Activated naive CD8-positive, alpha-beta T cell treated with anti-CD3 and anti-CD28 coated beads for 36 hours (primary cell): ENCODE data around the gene S100A1. TPM values are rescaled to one million over a fixed set of nuclear protein-coding genes. Genes with fewer than 3 reads are reported as not detected.
A peak's percentile ranks its signal among the peaks of the same experiment; 100 is the strongest.
"Not testable (repeated sequence)": the region's sequence is repeated elsewhere in the genome, so short reads cannot be mapped to it uniquely, and the experiment has no call there.

Source experiments
- DNase-seq: peaks from one replicate; pipeline ENCODE4 v3.0.0; 2021
- H3K27ac Mint-ChIP-seq: one replicate; pipeline ENCODE4 v1.8.0; 2022; ENCODE audit warnings: mild to moderate bottlenecking, moderate library complexity, mixed read lengths
- H3K27me3 Mint-ChIP-seq: one replicate; pipeline ENCODE4 v1.8.0; 2022; ENCODE audit warnings: mild to moderate bottlenecking, mixed read lengths
- H3K36me3 Mint-ChIP-seq: one replicate; pipeline ENCODE4 v1.8.0; 2021; ENCODE audit warnings: mild to moderate bottlenecking, mixed read lengths
- H3K4me1 Mint-ChIP-seq: one replicate; pipeline ENCODE4 v1.8.0; 2021; ENCODE audit warnings: mixed read lengths
- H3K4me3 Mint-ChIP-seq: one replicate; pipeline ENCODE4 v1.8.0; 2022; ENCODE audit warnings: mild to moderate bottlenecking, moderate library complexity, mixed read lengths
- H3K9me3 Mint-ChIP-seq: one replicate; pipeline ENCODE4 v1.8.0; 2022; ENCODE audit warnings: mixed read lengths
- total RNA-seq, 2 experiments: library from RNA; stranded (reverse); gene quantifications; one replicate each; pipeline ENCODE4 v1.2.3, GENCODE V29; 2021

Gene S100A1
- total RNA-seq, 2 experiments from 2014 or later = not detected

GRCh38 chr1:153649137-153649862 lies 21.1 kb downstream of the S100A1 start:
- peak overlapping the region; percentile 81 for H3K27ac Mint-ChIP-seq
- H3K4me1 Mint-ChIP-seq = peaks cover 30% of the 10 kb centered on the region
- peak overlapping the region; percentile 33 for H3K4me3 Mint-ChIP-seq
- no peaks in the 10 kb centered on the region for H3K9me3 Mint-ChIP-seq
- H3K27me3 Mint-ChIP-seq = no peaks in the 10 kb centered on the region
- H3K36me3 Mint-ChIP-seq = peaks cover 30% of the 10 kb centered on the region
- no peak for DNase-seq

GRCh38 chr1:153649863-153650235 lies 21.6 kb downstream of the S100A1 start:
- Mint-ChIP-seq H3K36me3 (peaks cover 26% of the 10 kb centered on the region), H3K4me1 (peaks cover 29% of the 10 kb centered on the region), H3K27me3 (no peaks in the 10 kb centered on the region), H3K4me3 (no peak overlapping the region), H3K9me3 (no peaks in the 10 kb centered on the region), H3K27ac (peak overlapping the region; percentile 81)
- no peak for DNase-seq

GRCh38 chr1:153651771-153652170 lies 23.5 kb downstream of the S100A1 start:
- Mint-ChIP-seq H3K27me3 (no peaks in the 10 kb centered on the region), H3K36me3 (peaks cover 9% of the 10 kb centered on the region), H3K9me3 (no peaks in the 10 kb centered on the region), H3K4me3 (no peak overlapping the region), H3K4me1 (peaks cover 23% of the 10 kb centered on the region), H3K27ac (no peak overlapping the region)
- DNase-seq = no peak

- H3K9me3 Mint-ChIP-seq = no peaks in the 10 kb centered on the region
- no peak for DNase-seq
Measured at GRCh38 chr1:153652805-153653500, 24.7 kb downstream of the S100A1 start.

GRCh38 chr1:153655333-153655732 lies 27.1 kb downstream of the S100A1 start:
- no peaks in the 10 kb centered on the region for H3K9me3 Mint-ChIP-seq

More at GRCh38 chr1:153652805-153653500, 24.7 kb downstream of the S100A1 start:
- H3K27ac Mint-ChIP-seq = no peak overlapping the region
- no peaks in the 10 kb centered on the region for H3K27me3 Mint-ChIP-seq
- no peak overlapping the region for H3K4me3 Mint-ChIP-seq
- H3K4me1 Mint-ChIP-seq = peaks cover 21% of the 10 kb centered on the region
- peaks cover under 1% of the 10 kb centered on the region for H3K36me3 Mint-ChIP-seq

GRCh38 chr1:153658400-153659174 lies 30.4 kb downstream of the S100A1 start, which contains the start of gene SNAPIN:
SNAPIN (plus strand) TSS chr1:153658703; CDS start chr1:153658744, 41 bp downstream.
- H3K4me3 Mint-ChIP-seq = peak within 1 kb of the TSS; percentile 98
- peaks cover 18% of the 10 kb centered on the region for H3K4me1 Mint-ChIP-seq
- peaks cover 10% of the 10 kb centered on the region for H3K36me3 Mint-ChIP-seq
- peak; percentile 95 for DNase-seq
- H3K27ac Mint-ChIP-seq = peak within 1 kb of the TSS; percentile 89
- H3K27me3 Mint-ChIP-seq = no peaks in the 10 kb centered on the region
- H3K9me3 Mint-ChIP-seq = no peaks in the 10 kb centered on the region

More at GRCh38 chr1:153655333-153655732, 27.1 kb downstream of the S100A1 start:
- Mint-ChIP-seq H3K4me3 (no peak overlapping the region), H3K4me1 (peaks cover 13% of the 10 kb centered on the region), H3K27me3 (no peaks in the 10 kb centered on the region), H3K27ac (no peak overlapping the region), H3K36me3 (no peaks in the 10 kb centered on the region)
- no peak for DNase-seq

GRCh38 chr1:153659175-153659534 lies 30.9 kb downstream of the S100A1 start:
- DNase-seq = no peak
- H3K9me3 Mint-ChIP-seq = no peaks in the 10 kb centered on the region
- no peaks in the 10 kb centered on the region for H3K27me3 Mint-ChIP-seq
- H3K4me3 Mint-ChIP-seq = peak overlapping the region; percentile 98
- H3K27ac Mint-ChIP-seq = peak overlapping the region; percentile 89
- H3K36me3 Mint-ChIP-seq = peaks cover 14% of the 10 kb centered on the region
- H3K4me1 Mint-ChIP-seq = peaks cover 18% of the 10 kb centered on the region

GRCh38 chr1:153659656-153660055 lies 31.4 kb downstream of the S100A1 start:
- DNase-seq = no peak
- peak overlapping the region; percentile 89 for H3K27ac Mint-ChIP-seq
- no peaks in the 10 kb centered on the region for H3K9me3 Mint-ChIP-seq
- H3K4me3 Mint-ChIP-seq = peak overlapping the region; percentile 98
- H3K27me3 Mint-ChIP-seq = no peaks in the 10 kb centered on the region
- peaks cover 19% of the 10 kb centered on the region for H3K4me1 Mint-ChIP-seq
- H3K36me3 Mint-ChIP-seq = peaks cover 17% of the 10 kb centered on the region

GRCh38 chr1:153661111-153661708 lies 33.0 kb downstream of the S100A1 start:
- H3K36me3 Mint-ChIP-seq = peaks cover 29% of the 10 kb centered on the region
- H3K27me3 Mint-ChIP-seq = no peaks in the 10 kb centered on the region
- DNase-seq = no peak
- peaks cover 21% of the 10 kb centered on the region for H3K4me1 Mint-ChIP-seq
- H3K9me3 Mint-ChIP-seq = no peaks in the 10 kb centered on the region
- no peak overlapping the region for H3K4me3 Mint-ChIP-seq
- peak overlapping the region; percentile 66 for H3K27ac Mint-ChIP-seq

- no peak for DNase-seq
- peaks cover 38% of the 10 kb centered on the region for H3K36me3 Mint-ChIP-seq
- H3K9me3 Mint-ChIP-seq = no peaks in the 10 kb centered on the region
- H3K4me1 Mint-ChIP-seq = peaks cover 29% of the 10 kb centered on the region
- no peak overlapping the region for H3K27ac Mint-ChIP-seq
- no peaks in the 10 kb centered on the region for H3K27me3 Mint-ChIP-seq
- H3K4me3 Mint-ChIP-seq = no peak overlapping the region
Measured at GRCh38 chr1:153662269-153662668, 34.0 kb downstream of the S100A1 start.

GRCh38 chr1:153663211-153663610 lies 35.0 kb downstream of the S100A1 start:
- Mint-ChIP-seq H3K9me3 (no peaks in the 10 kb centered on the region), H3K36me3 (peaks cover 47% of the 10 kb centered on the region), H3K4me3 (no peak overlapping the region), H3K27me3 (no peaks in the 10 kb centered on the region), H3K4me1 (peaks cover 37% of the 10 kb centered on the region), H3K27ac (no peak overlapping the region)
- DNase-seq = no peak

- Mint-ChIP-seq H3K27ac (peak overlapping the region; percentile 81), H3K4me3 (no peak overlapping the region), H3K9me3 (peaks cover 2% of the 10 kb centered on the region), H3K4me1 (peaks cover 33% of the 10 kb centered on the region), H3K36me3 (peaks cover 63% of the 10 kb centered on the region), H3K27me3 (no peaks in the 10 kb centered on the region)
- DNase-seq = no peak
Measured at GRCh38 chr1:153667439-153667838, 39.2 kb downstream of the S100A1 start.

GRCh38 chr1:153668672-153669071 lies 40.4 kb downstream of the S100A1 start:
- Mint-ChIP-seq H3K36me3 (peaks cover 59% of the 10 kb centered on the region), H3K27ac (peak overlapping the region; percentile 51), H3K4me1 (peaks cover 33% of the 10 kb centered on the region)
- H3K27me3 Mint-ChIP-seq, DNase-seq, H3K4me3 Mint-ChIP-seq, H3K9me3 Mint-ChIP-seq: not testable (repeated sequence)

GRCh38 chr1:153669606-153670005 lies 41.4 kb downstream of the S100A1 start:
- peaks cover 33% of the 10 kb centered on the region for H3K4me1 Mint-ChIP-seq
- DNase-seq = no peak
- peaks cover 2% of the 10 kb centered on the region for H3K9me3 Mint-ChIP-seq
- no peak overlapping the region for H3K27ac Mint-ChIP-seq
- no peak overlapping the region for H3K4me3 Mint-ChIP-seq
- peaks cover 53% of the 10 kb centered on the region for H3K36me3 Mint-ChIP-seq
- no peaks in the 10 kb centered on the region for H3K27me3 Mint-ChIP-seq
